Embryonic facial prominence (tissue), 1 donor: ENCODE data around the gene ARHGEF6.
"Not testable (repeated sequence)": the region's sequence is repeated elsewhere in the genome, so short reads cannot be mapped to it uniquely, and the experiment has no call there.

Source experiments
- DNase-seq: peaks from one replicate; pipeline ENCODE4 v3.0.0-alpha.2; 2016; ENCODE audit errors: extremely low spot score

Gene ARHGEF6

GRCh38 chrX:136781180-136781797 is 557 bp upstream of the ARHGEF6 start:
- no peak for DNase-seq

GRCh38 chrX:136780241-136780640 is 491 bp downstream of the ARHGEF6 start:
- no peak for DNase-seq

- no peak for DNase-seq
Observed at GRCh38 chrX:136779346-136779781, 1.4 kb downstream of the ARHGEF6 start.

- no peak for DNase-seq
Observed at GRCh38 chrX:136778916-136779315, 1.8 kb downstream of the ARHGEF6 start.

GRCh38 chrX:136778020-136778419 is 2.7 kb downstream of the ARHGEF6 start:
- no peak for DNase-seq

GRCh38 chrX:136773648-136774047 is 7.1 kb downstream of the ARHGEF6 start:
- no peak for DNase-seq

GRCh38 chrX:136771869-136772268 is 8.9 kb downstream of the ARHGEF6 start:
- DNase-seq, result not testable (repeated sequence)

GRCh38 chrX:136768469-136769084 is 12.2 kb downstream of the ARHGEF6 start:
- no peak for DNase-seq

GRCh38 chrX:136767104-136767941 is 13.4 kb downstream of the ARHGEF6 start:
- DNase-seq, result no peak

GRCh38 chrX:136766785-136767103 is 14.0 kb downstream of the ARHGEF6 start:
- no peak for DNase-seq

- no peak for DNase-seq
Observed at GRCh38 chrX:136765821-136766356, 14.8 kb downstream of the ARHGEF6 start.

- DNase-seq, result no peak
Observed at GRCh38 chrX:136764206-136764605, 16.5 kb downstream of the ARHGEF6 start.

GRCh38 chrX:136762820-136763452 is 17.8 kb downstream of the ARHGEF6 start:
- DNase-seq, result no peak

GRCh38 chrX:136761421-136761820 is 19.3 kb downstream of the ARHGEF6 start:
- no peak for DNase-seq

GRCh38 chrX:136759968-136760367 is 20.8 kb downstream of the ARHGEF6 start:
- DNase-seq, result no peak

GRCh38 chrX:136755411-136755810 is 25.3 kb downstream of the ARHGEF6 start:
- no peak for DNase-seq

GRCh38 chrX:136754651-136755050 is 26.1 kb downstream of the ARHGEF6 start:
- no peak for DNase-seq

- no peak for DNase-seq
Observed at GRCh38 chrX:136752796-136753195, 27.9 kb downstream of the ARHGEF6 start.

GRCh38 chrX:136752346-136752745 is 28.4 kb downstream of the ARHGEF6 start:
- DNase-seq, result no peak

- DNase-seq, result no peak
Observed at GRCh38 chrX:136750364-136750763, 30.4 kb downstream of the ARHGEF6 start.

- no peak for DNase-seq
Observed at GRCh38 chrX:136747003-136747986, 33.4 kb downstream of the ARHGEF6 start.
